GM23338 (cell line): Measurements from ENCODE around the gene DENND1B. TPM values are rescaled to one million over a fixed set of nuclear protein-coding genes. Genes with fewer than 3 reads are reported as not detected.

Source experiments
- ATAC-seq: fragments of 200-7000 bp; cut with Tn5 transposase; 3 replicates; pipeline ENCODE4 v1.9.1; 2020
- DNase-seq: peaks from one replicate; pipeline ENCODE4 v3.0.0-alpha.2; 2015; ENCODE audit warnings: low spot score
- H2AFZ ChIP-seq: fragments of 200-600 bp; sonication (generic); 2 replicates; pipeline ENCODE4 v1.8.0; 2016; ENCODE audit warnings: antibody characterized with exemption, mild to moderate bottlenecking, moderate library complexity
- H3F3A ChIP-seq: fragments of 200-600 bp; sonication (generic); replicated peaks from 2 replicates; pipeline ENCODE4 v1.8.0; 2017; ENCODE audit warnings: antibody characterized with exemption, mixed run types, low read depth
- H3K27ac ChIP-seq: fragments of 200-600 bp; sonication (generic); 2 replicates; pipeline ENCODE4 v1.6.1; 2016; ENCODE audit warnings: low read depth
- H3K27me3 ChIP-seq: fragments of 200-600 bp; sonication (generic); 2 replicates; pipeline ENCODE4 v1.8.0; 2016; ENCODE audit warnings: mild to moderate bottlenecking, mixed run types, moderate library complexity; ENCODE audit not compliant: insufficient read depth
- H3K36me3 ChIP-seq: fragments of 200-600 bp; sonication (generic); 2 replicates; pipeline ENCODE4 v1.8.0; 2016; ENCODE audit warnings: mild to moderate bottlenecking; ENCODE audit not compliant: insufficient read depth
- H3K4me1 ChIP-seq: fragments of 200-600 bp; sonication (generic); 2 replicates; pipeline ENCODE4 v1.8.0; 2016; ENCODE audit warnings: mild to moderate bottlenecking, moderate library complexity; ENCODE audit not compliant: insufficient read depth
- H3K4me2 ChIP-seq: fragments of 200-600 bp; sonication (generic); 2 replicates; pipeline ENCODE4 v1.7.1; 2017; ENCODE audit warnings: mixed run types
- H3K4me3 ChIP-seq: fragments of 200-600 bp; sonication (generic); 2 replicates; pipeline ENCODE4 v1.6.1; 2016; ENCODE audit warnings: mixed run types
- H3K79me2 ChIP-seq: fragments of 200-600 bp; sonication (generic); replicated peaks from 2 replicates; pipeline ENCODE4 v1.8.0; 2017; ENCODE audit warnings: mild to moderate bottlenecking; ENCODE audit not compliant: insufficient read depth
- H3K9me2 ChIP-seq: fragments of 200-600 bp; sonication (generic); 2 replicates; pipeline ENCODE4 v1.8.0; 2017; ENCODE audit not compliant: insufficient read depth
- H4K20me1 ChIP-seq: fragments of 200-600 bp; sonication (generic); replicated peaks from 2 replicates; pipeline ENCODE4 v1.8.0; 2017; ENCODE audit warnings: mild to moderate bottlenecking; ENCODE audit not compliant: insufficient read depth
- H3K27ac Mint-ChIP-seq: 2 replicates; pipeline ENCODE4 v1.8.0; 2020; ENCODE audit warnings: inconsistent platforms, mild to moderate bottlenecking, moderate library complexity, mixed read lengths
- H3K27me3 Mint-ChIP-seq: 3 replicates; pipeline ENCODE4 v1.8.0; 2022; ENCODE audit warnings: low read depth, mild to moderate bottlenecking, moderate library complexity, mixed read lengths, inconsistent platforms; ENCODE audit not compliant: insufficient read depth, poor library complexity
- H3K36me3 Mint-ChIP-seq: 3 replicates; pipeline ENCODE4 v1.8.0; 2021; ENCODE audit warnings: low read depth, mild to moderate bottlenecking, inconsistent platforms, moderate library complexity, mixed read lengths
- H3K4me1 Mint-ChIP-seq: 3 replicates; pipeline ENCODE4 v1.8.0; 2020; ENCODE audit warnings: mild to moderate bottlenecking, inconsistent platforms, mixed read lengths
- H3K4me3 Mint-ChIP-seq: 3 replicates; pipeline ENCODE4 v1.8.0; 2021; ENCODE audit warnings: moderate library complexity, mild to moderate bottlenecking, inconsistent platforms, mixed read lengths
- H3K9me3 Mint-ChIP-seq: 3 replicates; pipeline ENCODE4 v1.8.0; 2020; ENCODE audit warnings: moderate library complexity, mild to moderate bottlenecking, inconsistent platforms, mixed read lengths
- CTCF ChIP-seq, 2 experiments: fragments of 200-600 bp in 1 of 2; sonication (generic) in 1 of 2; conservative IDR thresholded peaks; 2 replicates each; pipeline versions ENCODE4 v1.5.1 to v1.6.1; 2016 to 2017; ENCODE audit warnings: antibody characterized with exemption in 2 of 2, low read depth in 2 of 2, mild to moderate bottlenecking in 2 of 2, moderate library complexity in 1 of 2
- ETS1 ChIP-seq: IDR thresholded peaks from 2 replicates; pipeline ENCODE4 v1.6.1; 2016; ENCODE audit warnings: antibody characterized with exemption
- POLR2AphosphoS5 ChIP-seq: IDR thresholded peaks from 2 replicates; pipeline ENCODE4 v1.6.1; 2016; ENCODE audit warnings: antibody characterized with exemption, low read depth
- ZNF331 ChIP-seq: fragments of 250-450 bp; sonication (Bioruptor Pico); IDR thresholded peaks from 2 replicates; pipeline ENCODE4 v1.5.0; 2020; ENCODE audit warnings: low read depth, mild to moderate bottlenecking, moderate library complexity
- polyA plus RNA-seq: library from polyadenylated mRNA; unstranded; fragments of >200 nt; fragmentation: Nextera tagmentation; extraction: Ambion mirVana; gene quantifications from 2 replicates; pipeline ENCODE4 v1.2.1, GENCODE V29; 2016
- total RNA-seq: library from RNA; depleted of rRNA; stranded (reverse); fragments of >200 nt; shearing (Covaris generic); gene quantifications from 2 replicates; pipeline ENCODE4 v1.2.3, GENCODE V29; 2014
- TF ChIP-seq, protein P1 (sequence below): fragments of 250-450 bp; sonication (Bioruptor Pico); IDR thresholded peaks from 2 replicates; pipeline ENCODE4 v1.5.0; 2020; ENCODE audit warnings: mild to moderate bottlenecking, moderate library complexity

DENND1B gene
- total and polyA plus RNA-seq, 2 experiments from 2014 or later: 4.3 to 5.2 TPM

DNA sequence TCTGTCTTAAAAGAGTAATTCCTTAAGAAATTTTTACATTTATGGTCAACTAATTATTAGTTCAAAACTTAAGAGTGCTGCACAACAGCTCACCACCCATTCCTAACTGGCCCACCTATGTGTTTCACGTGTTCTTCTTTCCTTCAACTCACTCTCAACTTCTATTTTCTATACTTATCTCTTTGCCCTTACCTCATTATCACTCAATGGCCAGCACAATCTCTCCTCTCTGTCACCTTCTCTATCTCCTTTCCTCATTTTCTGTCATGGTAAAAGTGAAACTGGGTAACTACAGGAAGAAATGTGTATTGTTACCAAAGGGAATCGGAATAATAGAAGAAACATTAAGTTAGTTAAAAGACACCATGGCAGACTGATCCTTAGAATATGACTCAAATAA is 43.1 kb downstream of the DENND1B start (continued):
- TF ChIP-seq, protein P1, sequence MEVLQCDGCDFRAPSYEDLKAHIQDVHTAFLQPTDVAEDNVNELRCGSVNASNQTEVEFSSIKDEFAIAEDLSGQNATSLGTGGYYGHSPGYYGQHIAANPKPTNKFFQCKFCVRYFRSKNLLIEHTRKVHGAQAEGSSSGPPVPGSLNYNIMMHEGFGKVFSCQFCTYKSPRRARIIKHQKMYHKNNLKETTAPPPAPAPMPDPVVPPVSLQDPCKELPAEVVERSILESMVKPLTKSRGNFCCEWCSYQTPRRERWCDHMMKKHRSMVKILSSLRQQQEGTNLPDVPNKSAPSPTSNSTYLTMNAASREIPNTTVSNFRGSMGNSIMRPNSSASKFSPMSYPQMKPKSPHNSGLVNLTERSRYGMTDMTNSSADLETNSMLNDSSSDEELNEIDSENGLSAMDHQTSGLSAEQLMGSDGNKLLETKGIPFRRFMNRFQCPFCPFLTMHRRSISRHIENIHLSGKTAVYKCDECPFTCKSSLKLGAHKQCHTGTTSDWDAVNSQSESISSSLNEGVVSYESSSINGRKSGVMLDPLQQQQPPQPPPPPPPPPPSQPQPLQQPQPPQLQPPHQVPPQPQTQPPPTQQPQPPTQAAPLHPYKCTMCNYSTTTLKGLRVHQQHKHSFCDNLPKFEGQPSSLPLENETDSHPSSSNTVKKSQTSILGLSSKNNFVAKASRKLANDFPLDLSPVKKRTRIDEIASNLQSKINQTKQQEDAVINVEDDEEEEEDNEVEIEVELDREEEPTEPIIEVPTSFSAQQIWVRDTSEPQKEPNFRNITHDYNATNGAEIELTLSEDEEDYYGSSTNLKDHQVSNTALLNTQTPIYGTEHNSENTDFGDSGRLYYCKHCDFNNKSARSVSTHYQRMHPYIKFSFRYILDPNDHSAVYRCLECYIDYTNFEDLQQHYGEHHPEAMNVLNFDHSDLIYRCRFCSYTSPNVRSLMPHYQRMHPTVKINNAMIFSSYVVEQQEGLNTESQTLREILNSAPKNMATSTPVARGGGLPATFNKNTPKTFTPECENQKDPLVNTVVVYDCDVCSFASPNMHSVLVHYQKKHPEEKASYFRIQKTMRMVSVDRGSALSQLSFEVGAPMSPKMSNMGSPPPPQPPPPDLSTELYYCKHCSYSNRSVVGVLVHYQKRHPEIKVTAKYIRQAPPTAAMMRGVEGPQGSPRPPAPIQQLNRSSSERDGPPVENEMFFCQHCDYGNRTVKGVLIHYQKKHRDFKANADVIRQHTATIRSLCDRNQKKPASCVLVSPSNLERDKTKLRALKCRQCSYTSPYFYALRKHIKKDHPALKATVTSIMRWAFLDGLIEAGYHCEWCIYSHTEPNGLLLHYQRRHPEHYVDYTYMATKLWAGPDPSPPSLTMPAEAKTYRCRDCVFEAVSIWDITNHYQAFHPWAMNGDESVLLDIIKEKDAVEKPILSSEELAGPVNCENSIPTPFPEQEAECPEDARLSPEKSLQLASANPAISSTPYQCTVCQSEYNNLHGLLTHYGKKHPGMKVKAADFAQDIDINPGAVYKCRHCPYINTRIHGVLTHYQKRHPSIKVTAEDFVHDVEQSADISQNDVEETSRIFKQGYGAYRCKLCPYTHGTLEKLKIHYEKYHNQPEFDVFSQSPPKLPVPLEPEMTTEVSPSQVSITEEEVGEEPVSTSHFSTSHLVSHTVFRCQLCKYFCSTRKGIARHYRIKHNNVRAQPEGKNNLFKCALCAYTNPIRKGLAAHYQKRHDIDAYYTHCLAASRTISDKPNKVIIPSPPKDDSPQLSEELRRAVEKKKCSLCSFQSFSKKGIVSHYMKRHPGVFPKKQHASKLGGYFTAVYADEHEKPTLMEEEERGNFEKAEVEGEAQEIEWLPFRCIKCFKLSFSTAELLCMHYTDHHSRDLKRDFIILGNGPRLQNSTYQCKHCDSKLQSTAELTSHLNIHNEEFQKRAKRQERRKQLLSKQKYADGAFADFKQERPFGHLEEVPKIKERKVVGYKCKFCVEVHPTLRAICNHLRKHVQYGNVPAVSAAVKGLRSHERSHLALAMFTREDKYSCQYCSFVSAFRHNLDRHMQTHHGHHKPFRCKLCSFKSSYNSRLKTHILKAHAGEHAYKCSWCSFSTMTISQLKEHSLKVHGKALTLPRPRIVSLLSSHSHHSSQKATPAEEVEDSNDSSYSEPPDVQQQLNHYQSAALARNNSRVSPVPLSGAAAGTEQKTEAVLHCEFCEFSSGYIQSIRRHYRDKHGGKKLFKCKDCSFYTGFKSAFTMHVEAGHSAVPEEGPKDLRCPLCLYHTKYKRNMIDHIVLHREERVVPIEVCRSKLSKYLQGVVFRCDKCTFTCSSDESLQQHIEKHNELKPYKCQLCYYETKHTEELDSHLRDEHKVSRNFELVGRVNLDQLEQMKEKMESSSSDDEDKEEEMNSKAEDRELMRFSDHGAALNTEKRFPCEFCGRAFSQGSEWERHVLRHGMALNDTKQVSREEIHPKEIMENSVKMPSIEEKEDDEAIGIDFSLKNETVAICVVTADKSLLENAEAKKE (CRISPR knock-in tag): no peak
- no peak for TF ChIP-seq ZNF331 (CRISPR knock-in tag)
- no peak for TF ChIP-seq POLR2AphosphoS5

DNA sequence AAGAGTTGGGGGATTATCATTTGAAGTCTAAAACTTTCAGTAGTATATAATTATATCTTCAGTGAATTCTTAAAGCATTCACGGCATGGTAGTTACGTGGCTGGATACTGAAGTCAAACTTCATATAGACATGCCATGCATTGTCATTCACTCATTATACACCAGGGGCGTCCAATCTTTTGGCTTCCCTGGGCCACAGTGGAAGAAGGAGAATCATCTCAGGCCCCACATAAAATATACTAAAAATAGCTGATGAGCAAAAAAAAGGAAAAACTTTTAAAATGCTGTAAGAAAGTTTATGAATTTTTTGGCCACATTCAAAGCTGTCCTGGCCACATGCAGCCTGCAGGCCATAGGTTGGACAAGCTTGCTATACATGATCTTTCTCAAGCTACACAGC is 43.8 kb downstream of the DENND1B start:
- Histone ChIP-seq H3F3A (no peaks in the 10 kb centered on the region), H2AFZ (no peak overlapping the region), H3K79me2 (no peaks in the 10 kb centered on the region), H3K36me3 (no peaks in the 10 kb centered on the region), H3K4me1 (0 out of 2 replicates have a peak, but pooled peaks cover 5% of the 10 kb centered on the region), H3K9me2 (no peaks in the 10 kb centered on the region; the same call in 1 of the 2 replicates), H3K27me3 (no peaks in the 10 kb centered on the region), H4K20me1 (no peaks in the 10 kb centered on the region), H3K4me3 (no peak overlapping the region), H3K4me2 (no peak overlapping the region), H3K27ac (no peak overlapping the region)
- H3K27ac Mint-ChIP-seq: no peak overlapping the region
- H3K36me3 Mint-ChIP-seq: peaks cover 4% of the 10 kb centered on the region; the same call in 2 of the 3 replicates
- peaks cover under 1% of the 10 kb centered on the region; the same call in 2 of the 3 replicates for H3K9me3 Mint-ChIP-seq
- no peak overlapping the region for H3K4me3 Mint-ChIP-seq
- DNase-seq: peak; percentile 14
- H3K4me1 Mint-ChIP-seq: peaks cover 20% of the 10 kb centered on the region
- no peak; the same call in 2 of the 3 replicates for ATAC-seq
- TF ChIP-seq ETS1 (no peak), CTCF (conservative IDR thresholded peaks at IDR 0.05; ENCODE audit: low read depth in 2 of 2) (peak in 1 of 2 experiments; percentile 31; a peak in 1 of 4 replicates), POLR2AphosphoS5 (no peak)
- no peaks in the 10 kb centered on the region for H3K27me3 Mint-ChIP-seq
